CD4-positive, alpha-beta T cell treated with Interleukin-6 for 4 hours (primary cell): Measurements from ENCODE around the gene SRL.
"Not testable (repeated sequence)": the region's sequence is repeated elsewhere in the genome, so short reads cannot be mapped to it uniquely, and the experiment has no call there.

Experiments used
- DNase-seq: peaks from one replicate; pipeline ENCODE4 v3.0.0-alpha.2; 2020; ENCODE audit warnings: mixed read lengths

Gene SRL

DNA sequence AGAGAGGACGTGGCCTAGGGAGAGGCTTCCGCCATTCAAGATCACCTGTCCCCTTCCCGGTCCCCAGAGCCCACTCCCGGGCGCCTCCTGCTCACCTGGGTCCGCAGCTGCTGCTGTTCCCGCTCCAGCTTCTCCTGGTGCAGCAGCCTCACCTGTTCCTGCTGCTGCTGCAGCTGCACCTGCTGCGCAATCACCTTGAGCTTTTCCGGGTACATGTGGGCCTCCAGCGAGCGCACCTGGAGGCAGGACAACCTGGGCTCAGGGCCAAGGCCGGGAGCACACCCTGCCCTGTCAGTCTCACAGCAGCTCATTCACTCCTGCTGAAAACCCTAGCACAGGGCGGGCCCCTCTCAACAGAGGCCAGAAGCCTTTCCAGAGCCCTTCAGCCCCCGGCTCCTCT, 18.5 kb upstream of the SRL start:
- no peak for DNase-seq

DNA sequence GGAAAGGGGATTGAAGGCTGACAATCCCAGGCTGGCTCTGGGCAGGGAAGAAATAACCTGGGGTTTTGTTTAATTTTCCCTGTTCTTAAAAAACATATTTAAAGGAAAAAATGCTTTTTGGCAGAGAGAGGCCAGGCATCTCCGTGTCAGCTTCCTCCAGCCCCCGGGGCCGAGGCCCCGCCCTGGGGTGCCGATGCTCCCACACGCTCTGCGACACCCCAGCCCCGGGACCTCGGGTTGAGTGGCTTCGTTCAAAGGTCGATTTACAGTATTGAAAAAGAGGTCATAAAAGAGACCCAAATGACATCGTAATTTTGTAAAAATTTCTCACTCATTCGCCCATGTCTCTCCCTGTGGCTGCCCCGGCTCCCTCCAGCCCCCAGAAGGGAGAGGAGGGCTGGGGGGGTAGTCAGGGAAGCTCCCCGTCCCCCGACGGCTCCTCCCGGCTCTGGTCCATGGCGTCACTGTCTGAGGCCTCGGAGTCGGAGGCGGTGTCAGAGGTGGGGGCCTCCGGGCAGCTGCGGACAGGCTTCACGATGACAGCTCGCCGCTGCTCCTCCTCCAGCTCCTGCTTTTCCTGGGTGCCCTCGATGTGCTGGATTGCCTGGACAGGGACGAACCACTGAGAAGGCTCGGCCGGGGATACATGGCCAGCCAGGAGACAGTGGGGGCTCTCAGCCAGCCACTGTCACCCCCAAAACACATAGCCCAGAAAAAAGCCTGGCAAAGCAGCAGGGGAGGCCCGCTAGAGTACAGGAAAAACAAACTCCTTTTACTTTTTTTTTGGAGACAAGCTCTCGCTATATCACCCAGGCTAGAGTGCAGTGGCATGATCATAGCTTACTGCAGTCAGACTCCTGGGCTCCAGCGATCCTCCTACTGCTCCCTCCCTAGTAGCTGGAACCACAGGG, 16.0 kb upstream of the SRL start:
- no peak for DNase-seq

DNA sequence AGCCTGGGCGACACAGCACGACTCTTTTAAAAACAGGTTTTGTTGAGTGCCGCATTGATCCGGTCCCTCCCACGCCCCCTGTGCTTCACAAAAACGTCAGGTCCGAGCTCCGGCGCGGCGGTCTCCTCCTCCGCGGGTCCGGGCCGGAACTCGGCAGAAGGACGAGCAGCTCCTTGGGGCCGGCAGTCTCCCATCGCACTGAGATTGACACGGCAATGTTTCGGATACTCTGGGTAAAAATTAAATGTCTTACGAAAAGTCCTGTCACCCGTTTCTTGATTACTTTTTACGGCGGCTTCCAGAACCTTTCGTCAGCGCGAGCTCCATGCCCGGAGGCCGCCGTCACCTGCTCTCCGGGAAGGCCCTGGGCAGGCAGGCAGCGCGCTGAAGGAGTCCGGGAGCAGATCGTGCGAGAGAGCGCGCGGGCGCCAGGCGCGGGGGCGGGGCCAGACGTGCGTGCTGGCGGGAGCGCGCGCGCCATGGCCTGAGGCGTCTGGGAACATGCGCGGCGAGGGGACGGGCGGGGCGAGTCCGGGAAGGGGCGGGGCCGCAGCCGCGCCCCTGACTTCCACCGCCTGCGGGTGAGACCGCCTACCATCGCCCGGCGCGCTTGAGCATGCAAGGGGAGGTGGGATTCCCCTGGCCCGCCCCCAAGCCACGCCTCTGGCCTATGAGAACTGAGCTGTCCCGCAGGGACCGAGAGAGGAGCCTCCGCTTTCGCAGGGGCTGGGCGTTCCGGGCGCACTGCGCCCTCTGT, 11.7 kb upstream of the SRL start:
- DNase-seq: peak; percentile 100

- not testable (repeated sequence) for DNase-seq
Observed at GRCh38 chr16:4253012-4253393, 11.1 kb upstream of the SRL start.

- no peak for DNase-seq
Observed at GRCh38 chr16:4249530-4250308, 7.8 kb upstream of the SRL start.

GRCh38 chr16:4247460-4247784, 5.5 kb upstream of the SRL start:
- no peak for DNase-seq

- no peak for DNase-seq
Observed at GRCh38 chr16:4246777-4247459, 5.0 kb upstream of the SRL start.

DNA sequence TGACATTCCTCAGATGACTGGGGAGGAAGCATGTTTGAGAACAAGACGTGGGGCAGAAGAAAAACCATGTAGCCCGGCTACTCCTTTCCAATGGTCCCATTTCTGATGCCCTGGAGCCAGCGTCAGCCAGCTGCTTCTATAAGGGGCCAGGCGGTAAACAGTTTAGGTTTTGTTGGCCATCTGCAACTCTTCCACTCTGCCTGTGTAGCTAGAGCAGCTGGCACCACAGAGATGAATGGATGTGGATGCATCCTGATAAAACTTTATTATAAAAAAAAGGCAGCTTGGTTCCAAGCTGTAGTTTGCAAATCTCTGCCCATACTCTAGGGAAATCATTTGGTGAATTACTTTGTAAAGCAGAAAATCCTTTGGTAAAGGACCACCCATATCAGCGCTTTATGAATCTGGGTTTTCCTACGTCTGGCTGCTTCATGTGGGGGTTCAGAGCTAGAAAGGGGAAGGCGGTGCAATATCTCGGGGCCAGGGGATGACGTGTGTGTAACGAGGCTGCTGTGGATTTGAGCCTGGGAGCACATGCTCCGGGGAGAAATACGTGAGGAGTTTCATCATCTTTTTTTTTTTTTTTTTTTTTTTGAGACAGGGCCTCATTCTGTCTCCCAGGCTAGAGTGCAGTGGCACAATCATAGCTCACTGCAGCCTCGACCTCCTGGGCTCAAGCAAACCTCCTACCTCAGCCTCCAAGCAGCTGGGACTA, 3.4 kb upstream of the SRL start:
- DNase-seq: no peak

GRCh38 chr16:4244254-4245076, 2.6 kb upstream of the SRL start:
- DNase-seq: no peak

- no peak for DNase-seq
Observed at GRCh38 chr16:4241258-4241927, 487 bp downstream of the SRL start.

- DNase-seq: no peak
Observed at GRCh38 chr16:4240624-4241023, 1.3 kb downstream of the SRL start.

DNA sequence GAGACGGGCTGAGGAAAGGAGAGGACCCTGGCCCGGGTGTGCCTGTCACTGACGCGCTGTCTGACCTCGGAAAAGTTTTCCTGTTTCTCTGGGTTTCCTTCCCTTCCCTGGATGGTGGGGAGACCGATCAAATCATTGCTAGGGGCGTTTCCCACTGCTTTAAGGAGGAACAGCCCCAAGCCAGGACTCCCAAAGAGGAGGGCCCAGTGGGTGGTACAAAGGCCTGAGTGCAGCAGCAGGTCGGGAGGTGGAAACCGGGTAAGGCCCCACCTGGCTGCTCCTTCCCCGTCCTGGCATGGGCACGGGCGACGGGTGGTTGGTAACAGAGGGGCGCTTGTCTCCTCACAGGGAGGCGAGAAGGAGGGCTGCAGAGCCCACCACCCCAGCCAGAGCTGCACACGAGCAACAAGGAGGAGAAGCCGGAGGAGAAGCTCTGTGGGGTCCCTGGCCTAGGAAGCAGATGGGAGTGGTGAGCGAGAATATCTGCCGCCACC, 2.2 kb downstream of the SRL start:
- no peak for DNase-seq

- DNase-seq: no peak
Observed at GRCh38 chr16:4239020-4239419, 2.9 kb downstream of the SRL start.

DNA sequence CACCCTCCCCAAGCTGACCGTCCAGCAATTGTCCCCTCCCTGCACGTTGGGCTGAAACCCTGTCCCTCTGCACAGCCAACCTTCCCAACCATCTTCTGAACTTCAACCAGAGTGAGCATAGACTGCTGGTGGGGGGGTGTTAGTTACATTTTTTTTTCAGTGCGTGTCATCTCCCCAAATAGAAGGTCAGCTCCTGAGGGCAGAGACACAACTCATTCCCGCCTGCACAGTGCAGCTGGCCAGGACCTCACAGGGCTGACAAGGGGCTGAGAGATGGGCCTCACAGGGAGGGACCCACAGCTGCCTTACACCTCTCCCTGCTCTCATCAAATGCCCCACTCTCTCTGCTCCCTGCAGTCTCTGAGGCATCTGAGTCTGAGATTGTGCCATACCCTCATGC, 8.4 kb downstream of the SRL start:
- no peak for DNase-seq

DNA sequence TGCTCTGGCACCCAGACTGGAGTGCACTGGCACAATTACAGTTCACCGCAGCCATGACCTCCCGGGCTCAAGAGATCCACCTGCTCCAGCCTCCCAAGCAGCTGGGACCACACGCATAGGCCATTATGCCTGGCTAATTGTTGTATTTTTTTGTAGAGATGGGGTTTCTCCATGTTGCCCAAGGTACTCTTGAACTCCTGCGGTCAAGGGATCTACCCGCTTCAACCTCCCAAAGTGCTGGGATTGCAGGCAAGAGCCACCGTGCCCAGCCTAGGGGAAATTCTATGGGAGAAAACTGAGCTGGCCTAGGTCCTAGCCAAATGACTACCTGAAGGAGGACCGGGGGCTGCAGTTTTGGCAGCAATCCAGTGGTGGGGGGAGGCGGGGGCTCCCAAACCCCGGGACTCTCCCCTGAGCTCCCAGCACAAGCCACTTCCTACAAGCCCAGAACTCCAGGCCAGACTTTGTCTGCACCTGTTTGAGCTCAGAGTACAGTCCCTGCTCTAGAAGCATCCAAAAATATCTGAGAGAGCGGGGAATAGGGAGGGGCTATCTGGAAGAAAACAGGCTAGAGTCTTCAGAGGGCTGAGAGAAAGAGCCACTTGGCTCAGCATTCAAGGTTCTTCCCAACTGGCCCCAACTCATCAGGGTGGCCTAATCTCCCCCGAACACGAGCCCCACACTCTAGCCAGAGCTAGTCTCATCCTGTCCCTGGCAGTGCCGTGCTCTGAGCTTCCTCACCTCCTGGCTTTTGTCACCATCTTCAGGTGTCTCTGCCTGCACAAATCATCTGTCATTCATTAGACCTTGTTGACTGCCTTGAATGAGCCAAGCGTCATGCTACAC, 9.1 kb downstream of the SRL start:
- no peak for DNase-seq

GRCh38 chr16:4231886-4232285, 10.0 kb downstream of the SRL start:
- no peak for DNase-seq

DNA sequence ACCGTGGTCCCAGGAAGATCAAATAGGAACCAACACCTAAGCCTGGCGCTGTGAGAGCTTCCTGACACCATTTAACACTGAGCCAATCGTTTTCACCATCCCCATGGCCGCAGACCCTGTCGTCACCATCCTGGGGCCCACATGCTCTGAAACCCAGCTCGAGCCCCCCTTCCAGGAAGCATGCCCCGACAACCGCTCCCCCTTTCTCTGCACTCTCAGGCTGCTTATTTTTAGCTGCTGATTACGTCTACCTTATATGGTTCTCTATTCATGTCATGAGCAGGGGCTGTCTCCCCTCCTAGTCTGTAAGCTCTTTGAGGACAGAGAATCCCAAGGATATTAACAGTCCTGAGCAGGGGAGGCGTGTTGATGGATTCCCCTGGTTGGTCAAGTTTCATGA, 10.5 kb downstream of the SRL start:
- DNase-seq: no peak

GRCh38 chr16:4227040-4227332, 14.9 kb downstream of the SRL start:
- no peak for DNase-seq

- DNase-seq: no peak
Observed at GRCh38 chr16:4226251-4227039, 15.4 kb downstream of the SRL start.
